GM19438 (cell line): ENCODE measurements around the gene AEN.

Source experiments
- ATAC-seq: cut with Tn5 transposase; IDR thresholded peaks from one replicate; pipeline ENCODE4 v1.9.1; 2021; ENCODE audit warnings: low read depth; ENCODE audit not compliant: unreplicated experiment

AEN gene

GRCh38 chr15:88649286-88649733 is 28.2 kb downstream of the AEN start:
- no peak for ATAC-seq

DNA sequence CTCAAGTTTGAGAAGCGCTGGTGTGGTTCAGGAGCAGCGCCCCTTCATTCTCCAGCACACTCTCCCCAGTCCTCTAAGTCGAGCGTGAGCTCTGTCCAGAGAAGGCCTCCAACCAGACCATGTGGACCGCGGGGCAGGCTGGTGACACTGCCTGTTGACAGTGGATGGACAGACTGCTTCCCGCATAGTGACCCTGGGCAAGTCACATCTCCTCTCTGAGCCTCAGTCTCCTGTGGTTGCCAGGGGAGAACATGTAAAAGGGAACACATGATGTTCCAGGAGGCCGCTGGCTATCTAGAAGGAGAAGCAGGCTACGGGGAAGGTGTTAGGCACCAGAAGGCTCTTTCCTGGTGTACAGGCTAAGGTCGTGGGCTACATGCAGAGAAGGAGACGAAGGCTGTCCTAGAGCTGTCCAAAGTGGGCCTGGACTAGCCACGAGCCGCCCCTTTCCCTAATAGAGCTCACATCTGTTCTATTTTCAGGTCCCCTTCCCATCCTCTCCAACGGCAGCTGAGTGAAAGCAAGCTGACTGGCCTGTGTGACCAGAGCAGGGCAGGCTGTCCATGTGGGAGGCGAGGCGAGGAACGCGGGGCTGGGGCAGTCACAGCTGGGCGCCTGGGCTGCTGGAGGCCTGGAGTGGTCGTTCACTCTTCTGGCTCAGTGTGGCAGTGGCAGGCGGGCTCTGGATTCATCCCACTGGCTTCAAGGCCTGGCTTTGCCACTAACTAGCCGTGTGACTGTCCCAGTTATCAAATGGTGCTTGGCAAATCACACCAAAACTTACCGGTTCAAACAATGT is 28.8 kb downstream of the AEN start:
- no peak for ATAC-seq

GRCh38 chr15:88650556-88650955 is 29.4 kb downstream of the AEN start:
- ATAC-seq, result no peak

DNA sequence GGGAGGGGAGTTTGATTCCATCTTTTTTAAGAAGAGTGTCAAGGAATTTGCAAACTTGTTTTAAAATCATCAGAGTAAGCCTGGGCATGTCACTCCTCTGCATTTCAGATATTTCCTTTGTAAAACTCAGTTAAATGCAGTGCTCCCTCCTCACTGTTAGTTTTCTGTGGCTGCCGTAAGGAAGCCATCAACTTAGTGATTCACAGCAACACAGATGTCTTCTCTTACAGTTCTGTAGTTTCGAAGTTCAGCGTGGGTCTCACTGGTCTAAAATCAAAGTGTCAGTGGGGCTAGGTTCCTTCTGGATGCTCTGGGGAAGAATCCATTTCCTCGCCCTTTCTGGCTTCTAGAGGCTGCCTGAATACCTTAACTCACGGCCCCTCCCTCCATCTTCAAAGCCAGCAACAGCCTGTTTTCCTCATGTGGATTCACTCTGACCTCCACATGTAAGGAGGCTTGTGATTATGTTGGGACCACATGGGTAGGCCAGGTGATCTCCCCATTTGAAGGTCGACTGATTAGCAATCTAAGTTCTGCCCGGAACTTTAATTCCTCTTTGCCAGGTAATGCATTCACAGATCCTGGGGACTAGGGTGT is 30.1 kb downstream of the AEN start:
- ATAC-seq, result no peak

DNA sequence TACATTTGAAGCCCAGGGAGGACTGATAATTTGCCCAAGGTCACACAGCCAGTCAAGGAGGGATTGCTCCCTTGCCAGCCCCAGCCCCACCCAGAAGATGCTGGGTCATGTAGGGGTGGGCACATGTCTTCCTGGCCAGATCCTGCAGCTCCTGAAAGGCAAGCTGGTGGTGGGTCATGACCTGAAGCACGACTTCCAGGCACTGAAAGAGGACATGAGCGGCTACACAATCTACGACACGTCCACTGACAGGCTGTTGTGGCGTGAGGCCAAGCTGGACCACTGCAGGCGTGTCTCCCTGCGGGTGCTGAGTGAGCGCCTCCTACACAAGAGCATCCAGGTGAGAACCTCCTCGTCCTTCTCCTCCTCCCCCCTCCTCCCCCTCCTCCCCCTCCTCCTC is 30.8 kb downstream of the AEN start:
- no peak for ATAC-seq

- ATAC-seq, result no peak
Observed at GRCh38 chr15:88652456-88653199, 31.5 kb downstream of the AEN start.

- no peak for ATAC-seq
Observed at GRCh38 chr15:88653200-88654064, 32.3 kb downstream of the AEN start.

DNA sequence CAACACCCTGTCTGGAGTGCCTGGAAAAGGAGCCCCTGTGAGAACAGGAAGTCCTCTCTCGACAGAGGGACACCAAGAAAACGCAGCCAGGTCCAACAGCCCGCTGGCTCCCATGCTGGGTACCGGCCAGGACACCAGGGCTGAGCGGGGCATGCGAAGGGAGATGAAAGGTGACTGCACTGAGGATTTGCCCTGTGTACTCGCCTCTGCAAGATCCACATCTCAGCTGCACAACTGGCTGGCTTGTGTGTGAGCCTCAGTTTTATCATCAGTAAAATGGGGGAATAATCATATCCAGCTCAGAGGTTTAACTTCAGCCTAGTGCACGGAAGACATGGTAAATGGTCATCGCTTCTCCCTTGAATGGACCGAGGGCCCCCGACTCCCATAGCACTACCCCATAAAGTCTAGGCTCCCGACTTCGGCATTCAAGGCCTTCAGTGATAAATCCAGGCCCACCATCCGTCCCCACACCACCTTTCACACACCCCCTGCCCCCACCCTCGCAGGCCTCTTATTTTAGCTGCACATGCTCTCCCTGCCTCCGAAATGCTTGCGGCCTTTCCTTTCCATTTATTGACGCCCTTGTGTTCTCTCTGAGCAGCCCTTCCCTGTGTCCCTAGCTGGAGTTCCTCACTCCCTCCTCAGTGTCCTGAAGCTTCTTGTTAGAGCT is 33.4 kb downstream of the AEN start:
- ATAC-seq, result no peak

DNA sequence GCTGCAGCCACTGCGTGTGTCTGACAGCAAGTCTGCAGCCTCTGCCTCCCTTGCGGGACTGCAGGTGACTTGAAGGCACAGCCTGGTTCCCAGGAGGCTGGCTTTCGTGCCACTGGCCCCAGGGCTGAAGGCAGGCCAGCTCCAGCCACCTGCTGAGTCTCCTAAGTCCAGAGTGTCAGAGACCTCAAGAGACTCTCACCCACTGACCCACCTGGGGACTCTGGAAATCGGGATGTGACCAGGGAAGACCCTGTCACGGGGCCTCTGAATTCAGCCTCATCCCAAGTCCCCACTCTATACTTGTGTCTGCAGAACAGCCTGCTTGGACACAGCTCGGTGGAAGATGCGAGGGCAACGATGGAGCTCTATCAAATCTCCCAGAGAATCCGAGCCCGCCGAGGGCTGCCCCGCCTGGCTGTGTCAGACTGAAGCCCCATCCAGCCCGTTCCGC is 34.0 kb downstream of the AEN start:
- no peak for ATAC-seq

DNA sequence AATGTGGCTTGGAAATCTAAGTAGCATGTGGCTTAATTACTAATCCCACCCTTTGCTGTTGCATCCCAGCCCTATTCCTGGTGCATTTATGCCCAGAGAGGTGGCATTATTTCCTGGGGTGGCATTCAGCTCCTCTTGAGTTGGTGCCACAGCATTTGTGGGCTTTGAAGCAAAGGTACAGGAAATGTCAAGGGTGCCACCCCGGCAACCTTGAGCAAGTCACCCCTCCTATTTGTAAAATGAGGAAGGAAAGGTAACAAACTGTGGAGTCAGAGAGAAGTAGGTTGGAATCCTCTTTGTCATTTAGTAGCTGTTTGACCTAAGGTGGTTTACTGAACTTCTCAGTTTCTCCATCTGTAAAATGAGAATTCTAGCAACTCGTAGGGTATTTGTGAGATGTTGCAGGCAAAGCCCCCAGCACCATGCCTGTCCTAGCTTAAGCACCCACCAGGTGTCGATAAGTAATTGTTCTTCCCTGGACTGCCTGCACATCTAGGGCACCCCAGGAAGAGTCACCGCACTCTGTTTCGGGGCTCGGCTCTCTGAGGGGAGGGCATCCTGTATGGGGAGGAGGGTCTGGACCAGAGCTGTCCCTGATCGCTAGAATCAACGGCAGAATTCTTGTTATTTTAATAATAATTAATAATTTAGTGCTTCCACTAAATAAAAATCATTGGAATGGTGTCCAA is 34.8 kb downstream of the AEN start:
- ATAC-seq, result no peak

- ATAC-seq, result peak; percentile 90
Observed at GRCh38 chr15:88656760-88657221, 35.7 kb downstream of the AEN start.

DNA sequence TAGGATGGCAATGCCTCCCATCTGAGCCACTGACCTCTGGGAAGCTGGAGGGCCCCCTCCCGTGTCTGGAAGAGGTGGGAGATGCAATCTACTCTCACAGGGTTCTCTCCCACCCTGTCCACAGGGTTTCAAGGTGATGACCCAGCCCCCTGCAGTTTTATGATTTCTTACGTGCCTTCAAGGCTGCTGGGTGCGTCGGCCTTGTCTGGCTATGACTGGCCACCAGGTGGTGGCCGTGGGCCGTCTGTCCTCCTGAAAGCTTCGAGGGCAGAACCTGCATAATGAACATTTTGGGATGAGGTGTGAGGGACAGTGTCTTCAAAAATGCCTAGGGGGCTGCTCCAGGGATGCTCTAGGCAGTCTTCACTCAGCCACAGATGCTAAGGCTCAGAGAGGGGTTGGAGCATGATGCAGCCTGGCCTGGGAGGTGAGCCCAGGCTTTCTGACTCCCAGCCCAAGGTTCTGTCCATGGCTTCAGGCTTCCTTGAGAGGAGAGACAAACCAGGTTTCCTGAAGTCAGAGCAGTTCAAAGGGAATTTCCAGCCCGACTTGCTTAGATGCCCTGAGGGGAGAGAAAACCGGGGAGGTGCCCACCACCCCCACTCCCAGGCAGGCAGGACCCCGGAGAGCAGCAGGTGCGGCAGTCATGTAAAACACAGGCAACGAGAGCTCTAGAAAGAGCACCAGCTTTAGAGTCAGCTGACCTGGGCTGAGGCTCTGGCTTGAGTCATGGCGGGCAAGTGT is 36.4 kb downstream of the AEN start:
- no peak for ATAC-seq

DNA sequence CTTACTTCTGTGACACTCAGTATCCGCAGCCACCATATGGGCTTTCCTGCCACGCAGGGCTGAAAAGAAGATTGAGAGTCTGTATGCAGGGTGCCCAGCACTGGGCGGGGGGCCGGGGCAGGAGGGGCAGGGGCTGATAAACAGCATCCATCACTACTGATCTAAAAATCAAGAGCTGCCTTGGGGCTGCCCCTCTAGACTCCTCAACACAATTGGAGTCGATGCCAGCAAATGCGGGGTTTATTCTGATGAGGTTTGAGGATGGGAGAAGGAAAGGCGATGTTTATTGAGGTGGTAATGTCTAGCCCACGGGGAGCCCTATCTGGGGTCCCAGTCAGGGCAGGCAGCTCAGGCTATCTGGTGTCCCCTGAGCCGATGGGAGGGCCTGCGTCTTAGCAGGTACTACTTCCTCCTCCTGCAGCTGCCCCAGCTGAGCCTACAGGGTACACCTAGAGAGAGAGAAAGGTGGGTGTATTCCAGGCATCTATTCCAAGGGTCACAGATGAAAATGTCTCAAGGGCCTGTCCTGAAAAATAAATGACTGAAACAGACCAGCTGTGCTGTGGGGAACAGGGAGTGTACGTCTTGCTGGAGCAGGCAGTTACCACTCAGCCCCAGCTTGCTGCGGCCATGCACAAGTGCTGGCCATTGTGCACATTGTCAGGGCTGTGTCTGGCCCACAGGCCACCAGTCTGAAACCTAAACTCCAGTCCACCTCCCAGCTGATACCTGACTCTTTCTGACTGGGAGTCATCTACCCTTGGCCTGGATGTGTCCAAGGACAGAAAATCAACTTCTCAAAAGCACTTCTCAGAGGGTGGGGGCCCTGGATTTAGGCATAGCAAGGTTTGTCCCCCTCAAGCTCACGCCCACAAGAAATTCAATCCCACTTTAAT is 37.2 kb downstream of the AEN start:
- no peak for ATAC-seq

DNA sequence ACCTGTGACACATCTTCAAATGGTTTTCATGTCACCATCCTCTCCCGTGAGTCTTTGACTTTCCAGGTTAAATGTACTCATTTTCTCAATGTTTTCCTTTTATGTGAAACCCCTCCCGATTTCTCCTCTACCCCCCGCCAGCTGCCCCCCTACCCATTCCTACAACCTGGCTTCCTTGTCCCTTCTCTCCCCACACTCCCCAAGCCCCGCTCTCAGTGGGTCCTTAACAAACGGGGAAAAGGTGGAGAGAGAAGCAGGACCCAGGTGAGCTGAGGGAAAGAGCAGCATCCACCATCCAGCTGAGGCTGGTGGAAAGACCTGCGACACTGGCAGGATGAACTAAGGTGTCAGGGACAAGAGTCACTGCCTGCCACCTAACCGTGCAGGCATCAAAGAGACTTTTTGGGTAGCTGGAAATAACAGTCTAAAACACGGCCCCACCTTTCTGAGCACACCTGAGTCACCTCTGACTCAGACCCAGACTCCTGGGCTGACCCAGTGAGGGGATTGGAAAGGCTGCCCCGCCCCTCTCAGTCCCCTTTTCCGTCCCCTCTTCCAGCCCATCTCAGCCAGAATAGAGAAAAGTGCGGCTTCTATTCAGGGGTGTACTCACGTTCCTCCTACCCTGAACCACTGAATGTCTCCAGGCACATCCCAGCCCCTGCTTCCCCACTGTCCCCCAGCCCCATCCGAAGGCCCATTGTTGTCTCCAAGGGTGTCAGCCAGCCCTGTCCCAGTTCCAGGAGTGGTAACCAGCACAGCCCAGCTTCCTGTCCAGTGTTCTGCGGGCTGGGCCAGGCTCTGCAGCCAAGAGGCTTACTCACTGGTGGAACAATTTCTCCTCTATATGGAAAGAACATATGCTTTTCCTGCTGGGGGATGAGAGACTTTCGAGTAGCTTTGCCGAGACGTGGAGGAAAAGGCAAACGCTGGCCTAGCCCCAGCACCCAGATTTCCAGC is 38.1 kb downstream of the AEN start:
- ATAC-seq, result no peak

- ATAC-seq, result no peak
Observed at GRCh38 chr15:88661041-88661700, 40.0 kb downstream of the AEN start.
